Astrocyte of the spinal cord (primary cell): ENCODE measurements around the gene PSTPIP2.
A peak's percentile ranks its signal among the peaks of the same experiment; 100 is the strongest.
"Not testable (repeated sequence)": the region's sequence is repeated elsewhere in the genome, so short reads cannot be mapped to it uniquely, and the experiment has no call there.

Source experiments
- DNase-seq: peaks from one replicate; pipeline ENCODE4 v3.0.0; 2011; ENCODE audit warnings: low read depth, low spot score
- H3K4me3 ChIP-seq: 2 replicates; pipeline ENCODE4 v1.5.1; 2011; ENCODE audit warnings: low read depth, mild to moderate bottlenecking, low read length, moderate library complexity
- CTCF ChIP-seq: IDR thresholded peaks from 2 replicates; pipeline ENCODE4 v1.5.1; 2012; ENCODE audit warnings: low read depth, mild to moderate bottlenecking, low read length, inconsistent platforms
- in situ Hi-C: cut with HindIII; loops from 2 replicates; pipeline ENCODE4 v1.10.0; 2017; ENCODE audit warnings: low sequenced_read_pairs

PSTPIP2 gene

DNA sequence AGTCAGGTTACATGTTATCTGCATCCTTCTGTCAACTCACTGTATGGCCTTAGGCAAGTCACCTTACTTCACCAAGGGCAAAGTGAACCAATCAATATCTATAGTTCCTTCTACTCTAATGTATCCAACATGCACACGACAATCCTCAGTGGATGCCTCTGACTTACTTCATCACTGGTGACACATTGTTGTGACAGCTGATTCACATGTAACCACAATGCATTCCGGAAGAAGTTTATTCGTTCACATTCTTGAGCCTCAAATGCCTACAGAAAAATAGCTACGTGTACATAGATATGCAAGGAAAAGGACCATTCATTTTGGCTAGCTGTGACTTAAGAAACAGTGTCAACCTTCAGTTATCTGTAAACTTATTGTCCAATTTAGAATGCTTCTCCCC is 78.6 kb downstream of the PSTPIP2 start:
- no peak for TF ChIP-seq CTCF
- in situ Hi-C loops = no loop called here
- peak; percentile 71 for DNase-seq
- H3K4me3 ChIP-seq = no peak overlapping the region

GRCh38 chr18:45992527-45992926 is 79.5 kb downstream of the PSTPIP2 start:
- H3K4me3 ChIP-seq, DNase-seq, in situ Hi-C loops: not testable (repeated sequence)

- no peak overlapping the region for H3K4me3 ChIP-seq
- no peak for TF ChIP-seq CTCF
- DNase-seq = no peak
- in situ Hi-C loops = no loop called here
Observed at GRCh38 chr18:45991788-45992187, 80.3 kb downstream of the PSTPIP2 start.

- H3K4me3 ChIP-seq = no peak overlapping the region
- TF ChIP-seq CTCF = no peak
- DNase-seq = no peak
- in situ Hi-C loops = no loop called here
Observed at GRCh38 chr18:45984546-45985235, 87.4 kb downstream of the PSTPIP2 start.

- TF ChIP-seq CTCF = no peak
- H3K4me3 ChIP-seq = no peak overlapping the region
- DNase-seq = no peak
- in situ Hi-C loops = no loop called here
Observed at GRCh38 chr18:45981821-45982220, 90.2 kb downstream of the PSTPIP2 start.

DNA sequence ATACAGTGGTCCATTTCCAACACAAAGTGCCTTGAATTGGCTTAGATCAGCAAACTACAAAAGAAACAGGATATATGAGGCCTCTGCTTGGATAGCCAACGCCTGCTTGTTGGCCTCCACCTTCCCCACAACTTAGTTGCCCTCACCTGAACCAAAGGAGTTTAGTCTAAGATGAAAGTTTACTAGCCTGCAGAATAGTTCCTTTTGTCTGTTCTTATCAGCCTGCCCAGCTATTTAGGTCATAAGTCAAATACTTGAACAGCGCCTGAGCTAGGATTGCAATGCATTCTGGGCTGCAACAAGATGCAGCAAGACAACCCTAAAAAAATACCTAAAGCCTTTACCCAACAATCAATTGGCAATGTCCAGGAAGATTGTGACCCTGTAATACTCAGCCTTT is 91.8 kb downstream of the PSTPIP2 start:
- no peak for DNase-seq
- TF ChIP-seq CTCF = no peak
- in situ Hi-C loops = no loop called here
- no peak overlapping the region for H3K4me3 ChIP-seq

DNA sequence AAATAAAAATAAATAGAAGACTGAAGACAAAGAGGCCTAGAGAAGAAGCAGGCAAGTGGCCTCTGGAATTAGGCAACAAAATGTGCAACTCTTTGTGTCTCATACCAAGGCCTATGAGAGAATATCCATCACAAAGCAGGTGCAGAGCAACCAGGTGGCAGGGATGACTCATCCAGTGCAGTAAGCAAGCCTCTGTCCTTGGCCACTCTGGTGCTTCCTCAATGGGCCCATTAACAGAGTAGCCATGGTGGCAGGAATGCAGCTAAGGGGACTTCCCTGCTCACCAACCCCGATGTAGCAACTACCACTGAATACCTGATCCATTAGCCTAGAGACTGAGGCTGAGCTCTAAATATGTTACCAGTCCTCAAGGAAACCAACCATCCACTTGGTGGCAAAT is 94.0 kb downstream of the PSTPIP2 start:
- H3K4me3 ChIP-seq = no peak overlapping the region
- TF ChIP-seq CTCF = no peak
- in situ Hi-C loops = no loop called here
- DNase-seq = no peak
